Astrocyte of the spinal cord (primary cell): ENCODE measurements around the gene NMRK2.

Experiments
- DNase-seq: peaks from one replicate; pipeline ENCODE4 v3.0.0; 2011; ENCODE audit warnings: low read depth, low spot score
- H3K4me3 ChIP-seq: 2 replicates; pipeline ENCODE4 v1.5.1; 2011; ENCODE audit warnings: low read depth, mild to moderate bottlenecking, low read length, moderate library complexity
- CTCF ChIP-seq: IDR thresholded peaks from 2 replicates; pipeline ENCODE4 v1.5.1; 2012; ENCODE audit warnings: low read depth, mild to moderate bottlenecking, low read length, inconsistent platforms
- in situ Hi-C: cut with HindIII; loops from 2 replicates; pipeline ENCODE4 v1.10.0; 2017; ENCODE audit warnings: low sequenced_read_pairs

NMRK2 gene

GRCh38 chr19:3955688-3956087 is 22.8 kb downstream of the NMRK2 start:
- in situ Hi-C loops = no loop called here
- TF ChIP-seq CTCF = no peak
- no peak for DNase-seq
- no peak overlapping the region for H3K4me3 ChIP-seq

GRCh38 chr19:3958836-3959765 is 26.2 kb downstream of the NMRK2 start:
- DNase-seq = no peak
- in situ Hi-C loops = no loop called here
- no peak overlapping the region for H3K4me3 ChIP-seq
- TF ChIP-seq CTCF = no peak

- TF ChIP-seq CTCF = no peak
- in situ Hi-C loops = no loop called here
- no peak overlapping the region for H3K4me3 ChIP-seq
- DNase-seq = no peak
Observed at GRCh38 chr19:3959766-3960131, 26.9 kb downstream of the NMRK2 start.

- in situ Hi-C loops = no loop called here
- no peak overlapping the region for H3K4me3 ChIP-seq
- DNase-seq = no peak
- no peak for TF ChIP-seq CTCF
Observed at GRCh38 chr19:3961007-3961406, 28.1 kb downstream of the NMRK2 start.

- TF ChIP-seq CTCF = no peak
- no peak overlapping the region for H3K4me3 ChIP-seq
- in situ Hi-C loops = no loop called here
- DNase-seq = no peak
Observed at GRCh38 chr19:3963458-3964255, 30.8 kb downstream of the NMRK2 start.

- H3K4me3 ChIP-seq = no peak overlapping the region
- no peak for DNase-seq
- TF ChIP-seq CTCF = no peak
- in situ Hi-C loops = no loop called here
Observed at GRCh38 chr19:3964256-3965194, 31.7 kb downstream of the NMRK2 start.
